PC-3 (cell line): ENCODE results near the gene ADAMTS3. TPM values are rescaled to one million over a fixed set of nuclear protein-coding genes. Genes with fewer than 3 reads are reported as not detected.

Source experiments
- ATAC-seq: fragments of 200-7000 bp; cut with Tn5 transposase; 2 replicates; pipeline ENCODE4 v1.9.1; 2020; ENCODE audit warnings: mild to moderate bottlenecking, moderate library complexity
- BruUV-seq: library from RNA; stranded (reverse); fragments of 400-500 nt; replicated peaks from 2 replicates; lab custom pipeline; 2021; lab: Mats Ljungman, UMichigan
- CTCF ChIA-PET: fragments of 300-600 bp; sonication (Branson Sonifier 250); formaldehyde crosslinking; loops from one replicate; lab custom pipeline; 2022; ENCODE audit warnings: antibody characterized with exemption; lab: Charles Lee
- POLR2A ChIA-PET: fragments of 300-600 bp; sonication (Branson Sonifier 250); formaldehyde crosslinking; loops from one replicate; lab custom pipeline; 2022; ENCODE audit warnings: antibody characterized with exemption; ENCODE audit not compliant: unreplicated experiment; lab: Charles Lee
- DNase-seq: peaks from one replicate; pipeline ENCODE4 v3.0.0-alpha.2; 2015
- H2AFZ ChIP-seq: fragments of 300-600 bp; sonication (generic); 2 replicates; pipeline ENCODE4 v1.6.0; 2016; ENCODE audit warnings: antibody characterized with exemption, low read length
- H3F3A ChIP-seq: fragments of 300-600 bp; sonication (generic); one replicate; pipeline ENCODE4 v1.6.0; 2017; ENCODE audit warnings: antibody characterized with exemption, low read length, control low read depth, mild to moderate bottlenecking; ENCODE audit not compliant: unreplicated experiment
- H3K27ac ChIP-seq: fragments of 300-600 bp; sonication (generic); 2 replicates; pipeline ENCODE4 v1.5.1; 2016; ENCODE audit warnings: mild to moderate bottlenecking, low read length
- H3K27me3 ChIP-seq: fragments of 300-600 bp; sonication (generic); 2 replicates; pipeline ENCODE4 v1.6.1; 2016; ENCODE audit warnings: low read length, mixed read lengths
- H3K36me3 ChIP-seq: fragments of 300-600 bp; sonication (generic); 2 replicates; pipeline ENCODE4 v1.6.1; 2016; ENCODE audit warnings: low read depth, mixed run types, low read length, mixed read lengths
- H3K4me1 ChIP-seq: fragments of 300-600 bp; sonication (generic); 2 replicates; pipeline ENCODE4 v1.5.1; 2016; ENCODE audit warnings: low read length; ENCODE audit not compliant: insufficient read depth
- H3K4me2 ChIP-seq: fragments of 300-600 bp; sonication (generic); 2 replicates; pipeline ENCODE4 v1.6.0; 2016; ENCODE audit warnings: low read length
- H3K4me3 ChIP-seq: fragments of 300-600 bp; sonication (generic); 2 replicates; pipeline ENCODE4 v1.5.1; 2016; ENCODE audit warnings: mild to moderate bottlenecking, low read length, mixed read lengths
- H3K79me2 ChIP-seq: fragments of 300-600 bp; sonication (generic); 2 replicates; pipeline ENCODE4 v1.6.1; 2017; ENCODE audit warnings: low read length, mixed read lengths
- H3K9ac ChIP-seq: fragments of 300-600 bp; sonication (generic); 2 replicates; pipeline ENCODE4 v1.6.0; 2016; ENCODE audit warnings: mild to moderate bottlenecking, low read length
- H3K9me2 ChIP-seq: fragments of 300-600 bp; sonication (generic); replicated peaks from 2 replicates; pipeline ENCODE4 v1.6.1; 2016; ENCODE audit warnings: mixed run types, low read length, mixed read lengths
- H3K9me3 ChIP-seq: fragments of 300-600 bp; sonication (generic); 2 replicates; pipeline ENCODE4 v1.6.1; 2016; ENCODE audit warnings: low read length, mixed read lengths
- H4K20me1 ChIP-seq: fragments of 300-600 bp; sonication (generic); 2 replicates; pipeline ENCODE4 v1.6.1; 2016; ENCODE audit warnings: low read length, mixed read lengths
- CTCF ChIP-seq: fragments of 300-600 bp; sonication (generic); conservative IDR thresholded peaks from 2 replicates; pipeline ENCODE4 v1.5.1; 2017; ENCODE audit warnings: antibody characterized with exemption, low read depth, mild to moderate bottlenecking, low read length
- EZH2 ChIP-seq: fragments of 300-600 bp; sonication (generic); IDR thresholded peaks from one replicate; pipeline ENCODE4 v1.6.1; 2017; ENCODE audit warnings: antibody characterized with exemption, mild to moderate bottlenecking, low read length; ENCODE audit not compliant: unreplicated experiment
- EZH2phosphoT487 ChIP-seq: fragments of 300-600 bp; sonication (generic); IDR thresholded peaks from 2 replicates; pipeline ENCODE4 v1.6.1; 2018; ENCODE audit warnings: mild to moderate bottlenecking, antibody characterized with exemption, low read length, borderline replicate concordance
- intact Hi-C: fragments of 100-400 bp; cut with micrococcal nuclease; formaldehyde crosslinking; loops from 2 replicates; pipeline ENCODE4 v1.9.0; 2023
- total RNA-seq: library from RNA; depleted of rRNA; stranded (reverse); fragments of >200 nt; gene quantifications from 2 replicates; pipeline ENCODE4 v1.2.3, GENCODE V29; 2014

Gene ADAMTS3
- total RNA-seq, 1 experiment from 2014 or later, result 3.5 TPM

- ChIA-PET CTCF (interaction anchor here (0.6 kb wide), 1 partner anchor 63 kb away, joined by 3 read pairs; no protein-coding TSS in a partner anchor), POLR2A (no interaction called here)
- H3F3A ChIP-seq, result no peaks in the 10 kb centered on the region
- ATAC-seq (no peak), DNase-seq (no peak)
- TF ChIP-seq CTCF, result no peak
- no peak for TF ChIP-seq EZH2
- no peak for TF ChIP-seq EZH2phosphoT487
- no peaks in the 10 kb centered on the region for H3K79me2 ChIP-seq
- no peaks in the 10 kb centered on the region for H3K36me3 ChIP-seq
- H3K9me3 ChIP-seq, result no peaks in the 10 kb centered on the region
- intact Hi-C loops, result no loop called here
- H4K20me1 ChIP-seq, result no peaks in the 10 kb centered on the region
- no peaks in the 10 kb centered on the region for H3K27me3 ChIP-seq
- H3K9ac ChIP-seq, result no peak overlapping the region
- H3K4me3 ChIP-seq, result no peak overlapping the region
- H3K4me1 ChIP-seq, result no peaks in the 10 kb centered on the region
- no TSS peak for BruUV-seq
- H3K9me2 ChIP-seq, result no peaks in the 10 kb centered on the region
- no peak overlapping the region for H3K27ac ChIP-seq
- no peak overlapping the region for H3K4me2 ChIP-seq
- H2AFZ ChIP-seq, result no peak overlapping the region
Observed at GRCh38 chr4:72410158-72410557, 158.9 kb downstream of the ADAMTS3 start.

GRCh38 chr4:72408568-72408967 lies 160.5 kb downstream of the ADAMTS3 start:
- ChIA-PET POLR2A (no interaction called here), CTCF (no interaction called here)
- intact Hi-C loops, result no loop called here
- H3K4me2 ChIP-seq, result no peak overlapping the region
- H3K9me2 ChIP-seq, result no peaks in the 10 kb centered on the region
- no peak overlapping the region for H3K9ac ChIP-seq
- H3K4me1 ChIP-seq, result no peaks in the 10 kb centered on the region
- no peaks in the 10 kb centered on the region for H3K27me3 ChIP-seq
- no peaks in the 10 kb centered on the region for H3K79me2 ChIP-seq
- no peak overlapping the region for H2AFZ ChIP-seq
- no TSS peak for BruUV-seq
- TF ChIP-seq CTCF (no peak), EZH2phosphoT487 (no peak), EZH2 (no peak)
- H4K20me1 ChIP-seq, result no peaks in the 10 kb centered on the region
- ATAC-seq (no peak), DNase-seq (no peak)
- no peak overlapping the region for H3K27ac ChIP-seq
- H3F3A ChIP-seq, result no peaks in the 10 kb centered on the region
- no peak overlapping the region for H3K4me3 ChIP-seq
- H3K9me3 ChIP-seq, result no peaks in the 10 kb centered on the region
- H3K36me3 ChIP-seq, result no peaks in the 10 kb centered on the region

- Histone ChIP-seq H3K4me3 (no peak overlapping the region), H3K36me3 (no peaks in the 10 kb centered on the region), H3K27me3 (no peaks in the 10 kb centered on the region), H3K9ac (no peak overlapping the region), H3K79me2 (no peaks in the 10 kb centered on the region), H3K4me1 (no peaks in the 10 kb centered on the region), H3F3A (no peaks in the 10 kb centered on the region), H4K20me1 (no peaks in the 10 kb centered on the region), H2AFZ (no peak overlapping the region), H3K27ac (no peak overlapping the region), H3K9me3 (no peaks in the 10 kb centered on the region), H3K4me2 (no peak overlapping the region), H3K9me2 (no peaks in the 10 kb centered on the region)
- BruUV-seq, result no TSS peak
- ATAC-seq (no peak), DNase-seq (no peak)
- ChIA-PET CTCF (no interaction called here), POLR2A (no interaction called here)
- no peak for TF ChIP-seq EZH2phosphoT487
- intact Hi-C loops, result no loop called here
Observed at GRCh38 chr4:72405417-72405816, 163.6 kb downstream of the ADAMTS3 start.
